IMR-90 (cell line): ENCODE results near the gene CFHR3. TPM values are rescaled to one million over a fixed set of nuclear protein-coding genes. Genes with fewer than 3 reads are reported as not detected.

Experiments used
- ATAC-seq: fragments of 200-7000 bp; cut with Tn5 transposase; 2 replicates; pipeline ENCODE4 v1.9.1; 2020; ENCODE audit warnings: low read depth, mild to moderate bottlenecking, moderate library complexity
- BruUV-seq: library from RNA; stranded (reverse); fragments of 400-500 nt; replicated peaks from 2 replicates; lab custom pipeline; 2021; lab: Mats Ljungman, UMichigan
- CTCF ChIA-PET: fragments of 300-600 bp; formaldehyde crosslinking; extraction: SDS; loops from one replicate; lab custom pipeline; 2021; ENCODE audit warnings: antibody characterized with exemption; lab: Yijun Ruan, JAX
- POLR2A ChIA-PET: fragments of 300-600 bp; sonication (Branson Sonifier 250); formaldehyde crosslinking; loops from one replicate; lab custom pipeline; 2022; ENCODE audit warnings: antibody characterized with exemption; ENCODE audit not compliant: unreplicated experiment; lab: Charles Lee
- DNase-seq: peaks from one replicate; pipeline ENCODE4 v3.0.0; 2013
- H2AFZ ChIP-seq: replicated peaks from 2 replicates; pipeline ENCODE3; 2013; ENCODE audit warnings: low read length, mild to moderate bottlenecking; ENCODE audit not compliant: poor library complexity
- H2AK5ac ChIP-seq: 2 replicates; pipeline ENCODE4 v1.6.1; 2013; ENCODE audit warnings: low read depth, low read length, inconsistent platforms
- H2AK9ac ChIP-seq: replicated peaks from 2 replicates; pipeline ENCODE3; 2013; ENCODE audit warnings: mild to moderate bottlenecking, low read depth, low read length, moderate library complexity; ENCODE audit not compliant: poor library complexity
- H2BK120ac ChIP-seq: 2 replicates; pipeline ENCODE4 v1.6.1; 2013; ENCODE audit warnings: low read depth, low read length, inconsistent platforms
- H2BK15ac ChIP-seq: 3 replicates; pipeline ENCODE4 v1.6.1; 2013; ENCODE audit warnings: low read depth, low read length, inconsistent platforms
- H2BK20ac ChIP-seq: 2 replicates; pipeline ENCODE4 v1.6.1; 2013; ENCODE audit warnings: low read depth, mild to moderate bottlenecking, inconsistent platforms, low read length, moderate library complexity
- H2BK5ac ChIP-seq: 2 replicates; pipeline ENCODE4 v1.6.1; 2013; ENCODE audit warnings: mild to moderate bottlenecking, low read depth, low read length, inconsistent platforms; ENCODE audit not compliant: poor library complexity, severe bottlenecking
- H3K14ac ChIP-seq: replicated peaks from 2 replicates; pipeline ENCODE4 v1.6.1; 2013; ENCODE audit warnings: low read depth, low read length, inconsistent platforms
- H3K18ac ChIP-seq: 2 replicates; pipeline ENCODE4 v1.6.1; 2013; ENCODE audit warnings: low read depth, low read length, control low read depth
- H3K23ac ChIP-seq: 2 replicates; pipeline ENCODE4 v1.6.1; 2013; ENCODE audit warnings: low read depth, low read length, inconsistent platforms
- H3K27ac ChIP-seq: 2 replicates; pipeline ENCODE4 v1.5.1; 2013; ENCODE audit warnings: mild to moderate bottlenecking, control low read depth, low read length; ENCODE audit not compliant: insufficient read depth
- H3K27me3 ChIP-seq: 2 replicates; pipeline ENCODE4 v1.6.1; 2013; ENCODE audit warnings: low read length; ENCODE audit not compliant: control insufficient read depth, insufficient read depth
- H3K36me3 ChIP-seq: 2 replicates; pipeline ENCODE4 v1.6.1; 2013; ENCODE audit warnings: low read length, mixed read lengths; ENCODE audit not compliant: control insufficient read depth, insufficient read depth
- H3K4ac ChIP-seq: 2 replicates; pipeline ENCODE4 v1.6.1; 2013; ENCODE audit warnings: low read depth, low read length, inconsistent platforms
- H3K4me1 ChIP-seq: 2 replicates; pipeline ENCODE4 v1.6.1; 2013; ENCODE audit warnings: low read length, mixed read lengths; ENCODE audit not compliant: control insufficient read depth, insufficient read depth
- H3K4me2 ChIP-seq: 2 replicates; pipeline ENCODE4 v1.6.1; 2013; ENCODE audit warnings: low read depth, mild to moderate bottlenecking, control low read depth, low read length, moderate library complexity
- H3K4me3 ChIP-seq: 2 replicates; pipeline ENCODE4 v1.5.1; 2013; ENCODE audit warnings: low read depth, mild to moderate bottlenecking, control low read depth, low read length, moderate library complexity; ENCODE audit not compliant: insufficient read depth
- H3K56ac ChIP-seq: 2 replicates; pipeline ENCODE4 v1.6.1; 2013; ENCODE audit warnings: low read length, inconsistent platforms; ENCODE audit not compliant: insufficient read depth; ENCODE audit errors: extremely low read depth
- H3K79me1 ChIP-seq, 2 experiments: 2 replicates each; pipeline ENCODE4 v1.6.1; 2013; ENCODE audit warnings: low read length in 2 of 2, inconsistent platforms in 1 of 2, low read depth in 1 of 2
- H3K9ac ChIP-seq: 2 replicates; pipeline ENCODE4 v1.6.1; 2013; ENCODE audit warnings: low read depth, low read length, control low read depth
- H3K9me1 ChIP-seq: 2 replicates; pipeline ENCODE4 v1.6.1; 2013; ENCODE audit warnings: low read length, inconsistent platforms; ENCODE audit not compliant: insufficient read depth
- H3K9me3 ChIP-seq: 2 replicates; pipeline ENCODE4 v1.6.1; 2013; ENCODE audit warnings: low read length; ENCODE audit not compliant: control insufficient read depth, insufficient read depth
- H4K20me1 ChIP-seq: 2 replicates; pipeline ENCODE4 v1.6.1; 2013; ENCODE audit warnings: low read length, inconsistent platforms; ENCODE audit not compliant: insufficient read depth
- H4K5ac ChIP-seq: 2 replicates; pipeline ENCODE4 v1.6.1; 2013; ENCODE audit warnings: mild to moderate bottlenecking, low read depth, low read length, control low read depth
- H4K8ac ChIP-seq, 2 experiments: 2 replicates each; pipeline ENCODE4 v1.6.1; 2013; ENCODE audit warnings: low read depth in 2 of 2, low read length in 2 of 2, control low read depth in 1 of 2, inconsistent platforms in 1 of 2
- H4K91ac ChIP-seq: 2 replicates; pipeline ENCODE4 v1.6.1; 2013; ENCODE audit warnings: low read depth, low read length, inconsistent platforms; ENCODE audit not compliant: insufficient read depth
- BHLHE40 ChIP-seq: fragments of 150-350 bp; IDR thresholded peaks from 2 replicates; pipeline ENCODE4 v1.6.1; 2016; ENCODE audit warnings: mild to moderate bottlenecking, low read depth, low read length
- CEBPB ChIP-seq: IDR thresholded peaks from 2 replicates; pipeline ENCODE4 v1.6.1; 2012; ENCODE audit warnings: low read depth, low read length, improper control_type of control experiment
- ELK1 ChIP-seq: fragments of 150-350 bp; IDR thresholded peaks from 2 replicates; pipeline ENCODE4 v1.6.1; 2016; ENCODE audit warnings: low read depth, mild to moderate bottlenecking, low read length, moderate library complexity, borderline replicate concordance
- FOS ChIP-seq: fragments of 150-350 bp; IDR thresholded peaks from 2 replicates; pipeline ENCODE4 v1.6.1; 2016; ENCODE audit warnings: low read depth, low read length
- MAZ ChIP-seq: IDR thresholded peaks from 2 replicates; pipeline ENCODE4 v1.6.1; 2012; ENCODE audit warnings: low read depth, mild to moderate bottlenecking, low read length, improper control_type of control experiment, moderate library complexity, borderline replicate concordance
- MXI1 ChIP-seq: IDR thresholded peaks from 2 replicates; pipeline ENCODE4 v1.6.1; 2012; ENCODE audit warnings: low read depth, mild to moderate bottlenecking, low read length, moderate library complexity, borderline replicate concordance
- NFE2L2 ChIP-seq: fragments of 150-350 bp; IDR thresholded peaks from 2 replicates; pipeline ENCODE4 v1.6.1; 2016; ENCODE audit warnings: low read depth, mild to moderate bottlenecking, low read length
- RAD21 ChIP-seq: IDR thresholded peaks from 2 replicates; pipeline ENCODE4 v1.6.1; 2012; ENCODE audit warnings: low read length, improper control_type of control experiment
- RCOR1 ChIP-seq: IDR thresholded peaks from 2 replicates; pipeline ENCODE4 v1.6.1; 2012; ENCODE audit warnings: mild to moderate bottlenecking, low read length, improper control_type of control experiment; ENCODE audit not compliant: insufficient replicate concordance
- RFX5 ChIP-seq: IDR thresholded peaks from 2 replicates; pipeline ENCODE4 v1.8.0; 2012; ENCODE audit warnings: low read depth, mild to moderate bottlenecking, low read length, moderate library complexity
- SMC3 ChIP-seq: fragments of 150-350 bp; IDR thresholded peaks from 2 replicates; pipeline ENCODE4 v1.6.1; 2016; ENCODE audit warnings: low read depth, mild to moderate bottlenecking, antibody characterized with exemption, low read length, moderate library complexity
- WGBS, 2 experiments: methylation state at CpG; one replicate each; pipeline versions ENCODE4 v1.1.5 to v1.1.7; 2013; ENCODE audit warnings: missing lambda C conversion rate in 2 of 2; ENCODE audit not compliant: insufficient read length in 1 of 2; ENCODE audit errors: extremely low coverage in 2 of 2; 5-methylcytosine and 5-hydroxymethylcytosine counted together
- dilution Hi-C: fragments of 300-500 bp; cut with HindIII; formaldehyde crosslinking; loops from one replicate; pipeline ENCODE4 v1.14.3; 2018; ENCODE audit warnings: low sequenced_read_pairs; ENCODE audit not compliant: unreplicated experiment
- in situ Hi-C: fragments of 300-500 bp; cut with MboI; formaldehyde crosslinking; loops from 3 replicates; pipeline ENCODE4 v1.14.3; 2019; ENCODE audit warnings: low sequenced_read_pairs, inconsistent platforms, mixed read lengths
- intact Hi-C: fragments of 100-400 bp; cut with micrococcal nuclease; formaldehyde crosslinking; loops from 2 replicates; pipeline ENCODE4 v1.10.0; 2022
- polyA plus RNA-seq, 3 experiments: library from polyadenylated mRNA; depleted of rRNA; stranded (reverse); fragments of >200 nt; gene quantifications; 2 replicates each; pipeline ENCODE4 v1.2.3, GENCODE V29; 2012; ENCODE audit warnings: low replicate concordance in 1 of 3
- total RNA-seq: library from RNA; depleted of rRNA; stranded (reverse); fragments of >200 nt; gene quantifications from 2 replicates; pipeline ENCODE4 v1.2.3, GENCODE V29; 2012

Gene CFHR3
- total and polyA plus RNA-seq, 2 of the 4 experiments (the other 2 are of a cell fraction), result not detected

DNA sequence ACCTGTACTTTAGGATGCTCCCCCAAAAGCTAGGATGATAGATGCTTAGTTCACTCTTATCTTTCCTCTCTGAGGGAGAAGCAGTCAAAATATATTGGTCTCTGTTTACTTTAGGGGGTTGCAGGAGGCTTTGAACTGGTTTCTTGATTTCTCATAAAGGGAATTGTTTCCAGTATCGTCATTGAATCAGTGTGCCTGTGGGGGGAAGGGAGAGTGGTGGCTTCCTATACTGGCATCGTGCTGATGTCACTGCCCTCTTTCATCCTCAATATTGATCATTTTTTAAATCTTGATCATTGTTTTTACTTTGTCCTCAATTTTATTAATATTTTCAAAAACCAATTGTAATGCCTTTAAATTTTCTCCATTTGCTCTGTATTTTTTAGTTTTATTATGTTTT, 40.2 kb upstream of the CFHR3 start:
- Histone ChIP-seq H2BK20ac (no peak overlapping the region), H4K8ac (no peak overlapping the region), H3K14ac (no peak overlapping the region), H2BK120ac (no peak overlapping the region), H3K56ac (no peak overlapping the region), H3K79me1 (no peaks in the 10 kb centered on the region), H3K27me3 (no peaks in the 10 kb centered on the region), H2AK5ac (no peak overlapping the region), H2AK9ac (no peak overlapping the region), H3K4me1 (no peaks in the 10 kb centered on the region), H3K4me3 (no peak overlapping the region), H3K9ac (no peak overlapping the region), H2AFZ (no peak overlapping the region), H3K36me3 (no peaks in the 10 kb centered on the region), H2BK5ac (no peak overlapping the region), H3K9me1 (no peaks in the 10 kb centered on the region), H3K27ac (no peak overlapping the region), H3K4me2 (no peak overlapping the region), H2BK15ac (no peak overlapping the region), H3K18ac (no peak overlapping the region), H3K4ac (no peak overlapping the region), H3K23ac (no peak overlapping the region), H4K5ac (no peak overlapping the region), H3K9me3 (peaks cover 3% of the 10 kb centered on the region; the same call in 1 of the 2 replicates), H4K91ac (no peak overlapping the region), H4K20me1 (no peaks in the 10 kb centered on the region)
- DNase-seq (no peak), ATAC-seq (no peak)
- dilution Hi-C loops, result no loop called here
- BruUV-seq, result no TSS peak
- in situ Hi-C loops, result no loop called here
- intact Hi-C loops, result no loop called here
- no peak for TF ChIP-seq SMC3
- TF ChIP-seq ELK1, result no peak
- TF ChIP-seq RFX5, result no peak
- no peak for TF ChIP-seq RAD21
- TF ChIP-seq MAZ, result no peak
- no peak for TF ChIP-seq FOS
- no peak for TF ChIP-seq CEBPB
- no peak for TF ChIP-seq MXI1
- no peak for TF ChIP-seq NFE2L2
- TF ChIP-seq RCOR1, result no peak
- no peak for TF ChIP-seq BHLHE40
- WGBS, 2 experiments, result no CpG with 5 or more reads among the region's 2 CpGs
- CTCF ChIA-PET, result no interaction called here
- POLR2A ChIA-PET, result no interaction called here
